DND-41 (cell line): ENCODE data around the gene YPEL1.
"Not testable (repeated sequence)": the region's sequence is repeated elsewhere in the genome, so short reads cannot be mapped to it uniquely, and the experiment has no call there.

Experiments used
- ATAC-seq: fragments of 200-7000 bp; cut with Tn5 transposase; 3 replicates; pipeline ENCODE4 v1.9.1; 2021; ENCODE audit warnings: low read depth; ENCODE audit not compliant: insufficient read depth
- DNase-seq: peaks from one replicate; pipeline ENCODE4 v3.0.0-alpha.2; 2020
- H2AFZ ChIP-seq: 2 replicates; pipeline ENCODE4 v1.6.0; 2012; ENCODE audit warnings: low read depth, low read length
- H3K27ac ChIP-seq: 2 replicates; pipeline ENCODE4 v1.5.1; 2012; ENCODE audit warnings: low read length, inconsistent platforms
- H3K27me3 ChIP-seq: fragments of 200-600 bp; sonication (generic); 2 replicates; pipeline ENCODE4 v1.6.0; 2012; ENCODE audit warnings: low read length, mild to moderate bottlenecking, inconsistent platforms; ENCODE audit not compliant: insufficient read depth, poor library complexity
- H3K36me3 ChIP-seq: 2 replicates; pipeline ENCODE4 v1.5.1; 2012; ENCODE audit warnings: low read length, inconsistent platforms; ENCODE audit not compliant: insufficient read depth
- H3K4me1 ChIP-seq: 2 replicates; pipeline ENCODE4 v1.5.1; 2012; ENCODE audit warnings: mild to moderate bottlenecking, low read length; ENCODE audit not compliant: insufficient read depth
- H3K4me2 ChIP-seq: 2 replicates; pipeline ENCODE4 v1.6.0; 2012; ENCODE audit warnings: mild to moderate bottlenecking, moderate library complexity, low read length, inconsistent platforms; ENCODE audit not compliant: insufficient read depth
- H3K4me3 ChIP-seq, 2 experiments: fragments of 200-600 bp in 1 of 2; shearing (Covaris generic) in 1 of 2; 2 replicates each; pipeline ENCODE4 v1.5.1; 2012 to 2016; ENCODE audit warnings: inconsistent platforms in 2 of 2, low read length in 2 of 2, mild to moderate bottlenecking in 2 of 2, low read depth in 1 of 2, moderate library complexity in 1 of 2
- H3K79me2 ChIP-seq: 2 replicates; pipeline ENCODE4 v1.6.0; 2012; ENCODE audit warnings: low read length, inconsistent platforms; ENCODE audit not compliant: insufficient read depth
- H3K9ac ChIP-seq: 2 replicates; pipeline ENCODE4 v1.6.0; 2012; ENCODE audit warnings: low read depth, mild to moderate bottlenecking, inconsistent platforms, low read length, moderate library complexity
- H3K9me3 ChIP-seq: 2 replicates; pipeline ENCODE4 v1.5.1; 2012; ENCODE audit warnings: low read length, moderate library complexity, mild to moderate bottlenecking, inconsistent platforms; ENCODE audit not compliant: insufficient read depth, severe bottlenecking
- H4K20me1 ChIP-seq: 2 replicates; pipeline ENCODE4 v1.6.0; 2012; ENCODE audit warnings: low read length; ENCODE audit not compliant: insufficient read depth
- CTCF ChIP-seq: IDR thresholded peaks from 2 replicates; pipeline ENCODE4 v1.5.1; 2012; ENCODE audit warnings: borderline replicate concordance, low read length, moderate library complexity, mild to moderate bottlenecking; ENCODE audit not compliant: poor library complexity, severe bottlenecking; ENCODE audit errors: extremely low read depth
- EZH2 ChIP-seq: IDR thresholded peaks from 3 replicates; pipeline ENCODE4 v1.6.1; 2012; ENCODE audit warnings: borderline replicate concordance, low read depth, mild to moderate bottlenecking, moderate library complexity, low read length, inconsistent platforms; ENCODE audit not compliant: severe bottlenecking

Gene YPEL1

GRCh38 chr22:21753374-21754111 is 17.9 kb upstream of the YPEL1 start:
- no peak for ATAC-seq
- DNase-seq = no peak
- peaks cover 5% of the 10 kb centered on the region for H3K36me3 ChIP-seq
- H3K79me2 ChIP-seq = no peaks in the 10 kb centered on the region
- H3K9me3 ChIP-seq = no peaks in the 10 kb centered on the region
- no peaks in the 10 kb centered on the region for H4K20me1 ChIP-seq
- no peak overlapping the region for H3K4me3 ChIP-seq
- TF ChIP-seq CTCF (no peak), EZH2 (no peak)
- no peaks in the 10 kb centered on the region for H3K27me3 ChIP-seq
- no peak overlapping the region for H3K9ac ChIP-seq
- H3K27ac ChIP-seq = no peak overlapping the region
- no peaks in the 10 kb centered on the region for H3K4me1 ChIP-seq
- no peak overlapping the region for H2AFZ ChIP-seq
- no peak overlapping the region for H3K4me2 ChIP-seq

- Histone ChIP-seq H3K9ac (no peak overlapping the region), H3K4me2 (no peak overlapping the region), H4K20me1 (no peaks in the 10 kb centered on the region), H3K4me1 (no peaks in the 10 kb centered on the region), H3K4me3 (no peak overlapping the region), H2AFZ (no peak overlapping the region), H3K27ac (no peak overlapping the region), H3K27me3 (no peaks in the 10 kb centered on the region), H3K36me3 (no peaks in the 10 kb centered on the region), H3K79me2 (no peaks in the 10 kb centered on the region), H3K9me3 (no peaks in the 10 kb centered on the region)
- DNase-seq (no peak), ATAC-seq (no peak)
- TF ChIP-seq CTCF (no peak), EZH2 (no peak)
Observed at GRCh38 chr22:21752276-21752675, 16.7 kb upstream of the YPEL1 start.

- ATAC-seq (no peak), DNase-seq (no peak)
- TF ChIP-seq CTCF = no peak
- TF ChIP-seq EZH2 = no peak
- H3K27me3 ChIP-seq = no peaks in the 10 kb centered on the region
- no peaks in the 10 kb centered on the region for H3K4me1 ChIP-seq
- no peaks in the 10 kb centered on the region for H3K79me2 ChIP-seq
- no peaks in the 10 kb centered on the region for H3K36me3 ChIP-seq
- no peak overlapping the region for H3K9ac ChIP-seq
- no peak overlapping the region for H3K27ac ChIP-seq
- no peak overlapping the region for H3K4me3 ChIP-seq
- no peak overlapping the region for H2AFZ ChIP-seq
- no peaks in the 10 kb centered on the region for H4K20me1 ChIP-seq
- H3K9me3 ChIP-seq = no peaks in the 10 kb centered on the region
- no peak overlapping the region for H3K4me2 ChIP-seq
Observed at GRCh38 chr22:21745948-21746347, 10.4 kb upstream of the YPEL1 start.

GRCh38 chr22:21744917-21745316 is 9.3 kb upstream of the YPEL1 start:
- not testable (repeated sequence) for DNase-seq, H3K36me3 ChIP-seq, H3K9me3 ChIP-seq, H3K4me2 ChIP-seq, H3K27ac ChIP-seq, H3K4me3 ChIP-seq, ATAC-seq, H3K27me3 ChIP-seq, H3K9ac ChIP-seq, H3K79me2 ChIP-seq, H4K20me1 ChIP-seq, H3K4me1 ChIP-seq, H2AFZ ChIP-seq
